Upper lobe of left lung (tissue), 6 donors: ENCODE measurements around the gene NAPB. TPM values are rescaled to one million over a fixed set of nuclear protein-coding genes. Genes with fewer than 3 reads are reported as not detected.

Experiments
- ATAC-seq, 2 donors: fragments of 200-7000 bp; cut with Tn5 transposase; one replicate each; pipeline ENCODE4 v1.9.1; 2022; ENCODE audit warnings: mild to moderate bottlenecking in 2 of 2, moderate library complexity in 2 of 2; ENCODE audit not compliant: low FRiP score in 2 of 2
- DNase-seq, 2 donors: peaks; one replicate each; pipeline ENCODE4 v3.0.0-alpha.2; 2019 to 2020
- H3K27ac ChIP-seq, 4 donors: fragments of 200-600 bp; sonication (generic); one replicate each; pipeline ENCODE4 v1.5.1; 2016 to 2019
- H3K27me3 ChIP-seq, 4 donors: fragments of 200-600 bp; sonication (generic); one replicate each; pipeline ENCODE4 v1.5.1; 2017 to 2019
- H3K36me3 ChIP-seq, 4 donors: fragments of 200-600 bp; sonication (generic); one replicate each; pipeline ENCODE4 v1.5.1; 2016 to 2019
- H3K4me1 ChIP-seq, 4 donors: fragments of 200-600 bp; sonication (generic); one replicate each; pipeline ENCODE4 v1.5.1; 2018 to 2019
- H3K4me3 ChIP-seq, 4 donors: fragments of 200-600 bp; sonication (generic); one replicate each; pipeline ENCODE4 v1.5.1; 2017 to 2019; ENCODE audit warnings: mild to moderate bottlenecking in 2 of 4, moderate library complexity in 1 of 4
- H3K9me3 ChIP-seq, 4 donors: fragments of 200-600 bp; sonication (generic); one replicate each; pipeline ENCODE4 v1.5.1; 2018 to 2019
- CTCF ChIP-seq, 6 experiments: fragments of 450-650 bp in 4 of 6; fragments of 200-600 bp in 2 of 6; sonication (generic) in 2 of 6; IDR thresholded peaks; one replicate each; pipeline ENCODE4 v1.5.1; 2016 to 2019; ENCODE audit warnings: antibody characterized with exemption in 6 of 6
- EP300 ChIP-seq, 4 donors: sonication (generic); formaldehyde crosslinking; IDR thresholded peaks; one replicate each; pipeline ENCODE4 v1.5.1; 2017; ENCODE audit warnings: antibody characterized with exemption in 4 of 4, control low read depth in 2 of 4
- POLR2A ChIP-seq, 4 donors: fragments of 450-650 bp; IDR thresholded peaks; one replicate each; pipeline ENCODE4 v1.5.1; 2016 to 2017; ENCODE audit warnings: antibody characterized with exemption in 4 of 4, mild to moderate bottlenecking in 2 of 4
- POLR2AphosphoS5 ChIP-seq, 2 donors: sonication (generic); formaldehyde crosslinking; IDR thresholded peaks; one replicate each; pipeline ENCODE4 v1.5.1; 2017; ENCODE audit warnings: antibody characterized with exemption in 2 of 2
- WGBS, 2 donors: methylation state at CpG; one replicate each; pipeline ENCODE4 v1.1.5; 2017 to 2018; 5-methylcytosine and 5-hydroxymethylcytosine counted together
- total RNA-seq, 6 donors: library from RNA; depleted of rRNA in 4 of 6; stranded (reverse); fragments of >200 nt in 4 of 6; gene quantifications; one replicate each; pipeline versions ENCODE4 v1.1.0 to v1.2.1, GENCODE V29; 2016 to 2021
- donor health status: DM: no; HTN: no; CAD: no; lungs with moderate emphysema.
- donor health status: DM: no; HTN: yes; CAD: no; lungs with severe emphysema.

NAPB gene
- total RNA-seq, 6 donors from 2014 or later = 9.7 to 27.7 (median 11.1) TPM

- TF ChIP-seq POLR2A (IDR thresholded peaks at IDR 0.05) = no peak
- TF ChIP-seq POLR2AphosphoS5 (IDR thresholded peaks at IDR 0.05) = peak in 1 of 2 donors; percentile 13
- TF ChIP-seq CTCF (IDR thresholded peaks at IDR 0.05) = peak; percentile 54 to 71 (median 64)
- TF ChIP-seq EP300 (IDR thresholded peaks at IDR 0.05) = no peak
- H3K36me3 ChIP-seq = no peaks in the 10 kb centered on the region
- peaks cover 0 to 4% (median 0%) of the 10 kb centered on the region in 4 donors for H3K4me1 ChIP-seq
- WGBS, 2 donors = 29 to 32% methylated on average over 9 of the region's 9 CpGs
- no peaks in the 10 kb centered on the region for H3K27me3 ChIP-seq
- no peak overlapping the region for H3K27ac ChIP-seq
- H3K4me3 ChIP-seq = no peak overlapping the region
- H3K9me3 ChIP-seq = no peaks in the 10 kb centered on the region
- peak in 1 of 2 donors; percentile 63 for DNase-seq
- peak; percentile 68 to 83 for ATAC-seq
Measured at GRCh38 chr20:23340524-23340923, 80.8 kb downstream of the NAPB start.

GRCh38 chr20:23339986-23340385, 81.3 kb downstream of the NAPB start:
- peaks cover 0 to 4% (median 0%) of the 10 kb centered on the region in 4 donors for H3K4me1 ChIP-seq
- no peak for ATAC-seq
- 82% methylated on average over 4 to 13 of the region's 13 CpGs for WGBS, 2 donors
- H3K27ac ChIP-seq = no peak overlapping the region
- peak in 1 of 2 donors; percentile 35 for DNase-seq
- H3K36me3 ChIP-seq = no peaks in the 10 kb centered on the region
- H3K27me3 ChIP-seq = no peaks in the 10 kb centered on the region
- TF ChIP-seq POLR2A (IDR thresholded peaks at IDR 0.05) (no peak), CTCF (IDR thresholded peaks at IDR 0.05) (no peak), EP300 (IDR thresholded peaks at IDR 0.05) (no peak), POLR2AphosphoS5 (IDR thresholded peaks at IDR 0.05) (no peak)
- no peaks in the 10 kb centered on the region for H3K9me3 ChIP-seq
- no peak overlapping the region for H3K4me3 ChIP-seq

- Histone ChIP-seq H3K27me3 (no peaks in the 10 kb centered on the region), H3K36me3 (no peaks in the 10 kb centered on the region), H3K4me3 (no peak overlapping the region), H3K4me1 (peaks cover 0 to 4% (median 1%) of the 10 kb centered on the region in 4 donors), H3K9me3 (no peaks in the 10 kb centered on the region), H3K27ac (no peak overlapping the region)
- no peak for TF ChIP-seq POLR2AphosphoS5 (IDR thresholded peaks at IDR 0.05)
- ATAC-seq = no peak
- no peak for DNase-seq
Measured at GRCh38 chr20:23337312-23337711, 84.0 kb downstream of the NAPB start.

GRCh38 chr20:23336476-23336875, 84.8 kb downstream of the NAPB start:
- TF ChIP-seq EP300 (IDR thresholded peaks at IDR 0.05) = no peak
- no peak for TF ChIP-seq POLR2A (IDR thresholded peaks at IDR 0.05)
- TF ChIP-seq POLR2AphosphoS5 (IDR thresholded peaks at IDR 0.05) = no peak
- no peak for TF ChIP-seq CTCF (IDR thresholded peaks at IDR 0.05)
- H3K27ac ChIP-seq = no peak overlapping the region
- H3K27me3 ChIP-seq = no peaks in the 10 kb centered on the region
- WGBS, 2 donors = 93 to 98% methylated on average over 5 of the region's 5 CpGs
- H3K4me1 ChIP-seq = peaks cover 0 to 4% (median 1%) of the 10 kb centered on the region in 4 donors
- H3K36me3 ChIP-seq = no peaks in the 10 kb centered on the region
- no peak overlapping the region for H3K4me3 ChIP-seq
- no peak for DNase-seq
- ATAC-seq = no peak
- no peaks in the 10 kb centered on the region for H3K9me3 ChIP-seq

GRCh38 chr20:23335521-23335920, 85.8 kb downstream of the NAPB start:
- TF ChIP-seq POLR2A (IDR thresholded peaks at IDR 0.05) = no peak
- no peak for TF ChIP-seq EP300 (IDR thresholded peaks at IDR 0.05)
- TF ChIP-seq POLR2AphosphoS5 (IDR thresholded peaks at IDR 0.05) = no peak
- TF ChIP-seq CTCF (IDR thresholded peaks at IDR 0.05) = no peak
- Histone ChIP-seq H3K27me3 (no peaks in the 10 kb centered on the region), H3K4me3 (no peak overlapping the region), H3K9me3 (no peaks in the 10 kb centered on the region), H3K36me3 (no peaks in the 10 kb centered on the region), H3K27ac (no peak overlapping the region), H3K4me1 (peaks cover 0 to 4% (median 1%) of the 10 kb centered on the region in 4 donors)
- 91 to 93% methylated on average over 5 of the region's 5 CpGs for WGBS, 2 donors
- DNase-seq (no peak), ATAC-seq (no peak)
